ENCODE measurements around the gene PAIP2B.
A peak's percentile ranks its signal among the peaks of the same experiment; 100 is the strongest.
"Not testable (repeated sequence)": the region's sequence is repeated elsewhere in the genome, so short reads cannot be mapped to it uniquely, and the experiment has no call there.

Gene PAIP2B, protein sequence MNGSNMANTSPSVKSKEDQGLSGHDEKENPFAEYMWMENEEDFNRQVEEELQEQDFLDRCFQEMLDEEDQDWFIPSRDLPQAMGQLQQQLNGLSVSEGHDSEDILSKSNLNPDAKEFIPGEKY

DNA sequence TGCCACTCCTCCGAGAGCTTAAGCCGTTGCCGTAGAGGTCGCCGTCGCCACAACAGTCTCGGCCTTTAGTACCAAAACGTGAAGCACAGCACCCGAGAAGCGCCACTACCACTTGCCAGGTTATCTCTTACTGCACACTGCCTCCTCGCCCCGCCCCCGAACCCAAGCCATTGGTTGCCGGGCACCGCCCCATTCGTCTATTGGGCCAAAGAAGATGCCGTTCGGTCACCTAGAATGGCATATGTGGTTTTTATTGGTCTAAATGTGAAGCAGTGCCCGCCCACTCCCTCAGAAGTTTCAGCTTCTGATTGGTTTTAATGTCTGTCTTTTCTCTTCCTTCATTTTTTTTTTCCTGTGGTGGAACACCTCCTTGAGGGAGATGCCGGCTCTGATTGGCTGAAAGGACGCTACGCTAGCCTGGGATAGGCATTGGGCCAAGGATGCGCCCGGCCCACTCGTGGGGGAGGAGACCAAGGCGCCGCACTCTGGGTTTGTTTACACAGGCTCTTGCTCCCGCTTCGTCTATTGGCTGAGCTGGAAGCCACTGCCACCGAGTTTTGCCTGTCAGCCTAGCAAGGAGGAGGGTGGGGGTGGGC lies at the start of gene PAIP2B:
Gene PAIP2B (minus strand): TSS at position 139 of the 596 bp plus-strand sequence. CDS start 24,514 bp downstream, outside the sequence.
- peak; percentile 18 for DNase-seq

DNA sequence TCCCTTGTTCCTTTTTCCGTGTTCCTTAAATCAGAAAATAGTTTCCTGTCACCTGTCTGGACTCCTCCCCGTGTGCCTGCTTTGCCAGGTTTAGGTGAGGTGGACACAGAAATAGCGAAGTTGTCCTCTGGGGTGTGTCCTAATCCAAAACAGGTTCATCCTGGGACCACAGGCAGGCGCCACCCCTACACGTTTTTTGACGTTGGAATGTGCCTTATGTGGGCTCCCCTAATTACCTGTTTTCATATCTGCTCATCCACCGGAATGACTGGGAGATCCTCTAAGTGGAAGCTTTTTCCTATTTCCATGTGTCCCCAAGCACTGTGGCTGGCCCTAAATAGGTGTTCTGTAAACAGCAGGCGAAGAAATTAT lies 49.0 kb upstream of the PAIP2B start:
- DNase-seq, result no peak

DNA sequence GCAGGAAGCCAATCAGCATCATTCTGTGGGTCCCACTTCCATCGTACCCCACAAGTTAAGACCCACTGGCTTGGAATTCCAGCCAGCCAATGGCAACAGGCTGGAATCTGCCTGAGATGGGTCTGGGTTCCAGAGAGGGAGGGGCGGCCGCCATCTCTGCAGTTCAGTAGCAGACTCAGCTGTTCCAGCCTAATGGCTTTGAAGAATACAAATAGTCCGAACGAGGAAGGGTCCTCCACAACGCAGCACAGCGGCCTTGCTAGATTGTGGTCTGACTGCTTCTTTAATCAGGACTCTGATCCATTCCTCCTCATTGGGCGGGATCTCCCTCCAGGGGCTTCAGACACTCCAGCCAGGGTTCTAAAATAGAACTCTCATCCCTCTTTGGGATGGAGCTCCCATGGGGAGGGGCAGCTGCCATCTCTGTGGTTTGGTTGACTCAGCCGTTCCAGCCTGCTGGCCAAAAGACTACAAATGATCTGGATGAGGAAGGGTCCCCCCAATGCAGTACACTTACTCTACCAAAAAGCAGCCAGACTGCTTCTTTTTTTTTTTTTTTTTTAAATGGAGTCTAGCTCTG lies 42.7 kb upstream of the PAIP2B start:
- DNase-seq, result no peak

DNA sequence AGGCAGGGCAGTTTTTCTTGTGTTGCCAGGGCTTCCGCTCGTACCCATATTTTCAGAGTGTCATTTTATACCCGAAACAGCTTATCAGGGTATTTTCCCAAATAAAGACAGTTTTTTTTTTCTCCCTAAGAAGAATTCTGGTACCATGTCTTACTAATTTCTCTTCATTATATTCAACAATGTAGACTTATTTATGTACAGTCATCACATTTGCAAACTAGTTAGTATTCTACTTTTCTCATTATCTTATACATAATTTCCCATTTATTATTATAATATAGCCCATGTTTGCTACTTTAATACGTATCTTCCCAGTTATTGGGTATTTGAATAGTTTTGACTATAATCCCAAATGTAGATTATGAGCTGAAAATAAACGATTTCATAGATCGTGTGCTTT lies 36.5 kb upstream of the PAIP2B start:
- DNase-seq, result no peak

DNA sequence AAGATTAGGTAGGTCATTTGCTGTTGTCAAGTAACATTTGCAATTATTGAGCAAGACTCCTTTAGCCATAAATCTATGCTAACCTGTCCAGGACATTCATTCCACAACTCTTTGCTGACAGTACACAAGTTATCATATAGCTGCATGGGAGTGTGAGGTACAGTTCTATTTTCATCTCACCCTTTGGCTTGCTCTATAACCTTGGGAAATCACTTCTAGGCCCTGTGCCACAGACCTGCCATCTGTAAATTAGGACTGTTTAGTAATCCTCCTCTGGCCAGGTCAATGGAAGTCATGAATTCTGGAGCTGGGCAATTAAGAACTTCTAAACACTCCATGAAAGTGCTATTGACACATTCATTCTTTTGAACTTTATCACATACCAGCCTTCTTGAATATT lies 34.6 kb upstream of the PAIP2B start:
- no peak for DNase-seq

DNA sequence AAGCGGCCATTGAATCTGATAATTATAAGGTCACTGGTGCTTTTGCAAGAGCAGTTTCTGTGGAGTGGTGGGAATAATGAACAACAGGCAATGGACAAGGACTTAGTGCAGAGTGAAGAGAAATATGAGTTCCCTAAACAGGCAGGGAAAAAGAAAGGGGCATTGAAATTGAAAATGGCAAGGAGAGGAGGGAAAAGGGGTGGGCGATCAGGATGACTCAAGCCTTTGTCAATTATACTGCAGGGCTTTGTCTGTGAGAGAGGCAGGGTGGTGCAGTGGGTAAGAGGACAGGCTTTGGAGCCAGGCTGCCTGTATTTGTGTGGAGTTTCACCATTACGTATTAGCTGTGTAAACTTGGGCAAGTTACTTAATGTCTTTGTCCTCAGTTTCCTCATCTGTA lies 29.5 kb upstream of the PAIP2B start:
- DNase-seq, result no peak

DNA sequence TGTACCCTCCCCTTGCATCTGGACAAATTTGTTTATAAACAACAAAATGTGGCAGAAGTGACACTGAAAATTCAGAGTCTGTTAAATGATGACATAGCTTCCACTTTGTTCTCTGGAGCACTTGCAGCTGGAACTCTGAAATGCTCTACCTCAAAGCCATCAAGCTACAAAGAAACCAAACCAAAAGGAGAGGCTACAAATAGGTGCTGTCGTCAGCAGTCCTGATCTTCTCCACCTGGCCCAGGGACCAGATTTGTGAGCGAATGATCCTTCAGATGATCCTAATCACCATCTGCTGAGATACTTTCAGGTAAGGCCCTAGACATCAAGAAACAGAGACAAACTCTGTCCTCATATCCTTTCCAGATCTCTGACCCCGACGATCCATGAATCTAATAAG lies 27.9 kb upstream of the PAIP2B start:
- no peak for DNase-seq

DNA sequence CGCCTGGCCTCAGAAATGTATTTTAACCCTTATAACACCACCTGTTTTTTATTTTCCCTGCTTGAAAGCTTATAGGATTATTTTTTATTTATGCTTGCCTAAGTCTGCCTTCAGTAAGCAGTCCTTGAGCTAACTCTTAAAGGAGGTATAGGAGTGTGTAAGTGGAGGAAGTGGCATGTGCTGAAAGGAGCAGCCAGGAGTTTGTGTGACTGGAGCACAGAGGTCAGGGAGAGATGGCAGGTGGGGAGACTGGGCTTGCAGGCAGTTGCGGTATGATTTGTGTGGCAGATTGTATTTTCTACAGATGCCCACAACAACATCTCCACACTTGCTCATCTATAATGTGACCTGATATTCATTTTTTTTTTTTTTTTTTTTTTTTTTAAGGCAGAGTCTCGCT lies 27.2 kb upstream of the PAIP2B start:
- DNase-seq, result no peak

DNA sequence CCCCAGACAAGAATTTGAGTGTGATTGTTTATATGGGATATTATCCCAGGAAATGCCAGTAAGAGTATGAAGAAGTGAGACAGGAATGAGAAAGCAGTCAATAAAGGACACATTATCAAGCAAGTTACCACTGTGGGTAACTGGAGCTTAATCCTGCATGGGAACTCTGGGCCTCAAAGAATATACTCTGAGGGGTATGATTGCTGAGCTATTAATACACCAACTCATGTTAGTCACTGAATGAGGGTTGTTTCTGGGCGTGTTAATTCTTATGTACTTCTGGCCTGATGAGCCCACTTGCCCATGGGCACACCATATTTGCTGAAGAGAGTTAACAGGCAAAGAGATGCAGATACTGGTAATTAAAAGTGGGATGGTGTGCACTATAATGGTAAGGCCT lies 26.6 kb upstream of the PAIP2B start:
- no peak for DNase-seq

DNA sequence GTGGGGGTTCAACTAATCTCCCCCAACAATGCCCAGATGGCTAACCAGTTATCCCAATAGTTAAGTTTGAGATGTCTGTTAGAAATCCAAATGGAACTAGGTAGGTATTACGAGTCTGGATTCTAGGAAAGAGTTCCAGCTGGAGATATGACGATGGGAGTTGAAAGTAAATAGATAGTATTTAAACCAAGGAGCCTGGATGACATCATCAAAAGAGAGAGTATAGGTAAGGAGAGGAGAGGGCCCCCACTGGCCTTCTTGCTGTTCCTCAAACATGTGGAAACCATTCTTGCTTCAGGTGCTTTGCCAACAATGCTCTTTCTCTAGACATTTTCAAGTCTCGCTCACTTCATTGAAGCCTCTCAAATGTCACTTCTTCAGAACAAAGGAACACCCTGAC lies 26.0 kb upstream of the PAIP2B start:
- DNase-seq, result no peak

DNA sequence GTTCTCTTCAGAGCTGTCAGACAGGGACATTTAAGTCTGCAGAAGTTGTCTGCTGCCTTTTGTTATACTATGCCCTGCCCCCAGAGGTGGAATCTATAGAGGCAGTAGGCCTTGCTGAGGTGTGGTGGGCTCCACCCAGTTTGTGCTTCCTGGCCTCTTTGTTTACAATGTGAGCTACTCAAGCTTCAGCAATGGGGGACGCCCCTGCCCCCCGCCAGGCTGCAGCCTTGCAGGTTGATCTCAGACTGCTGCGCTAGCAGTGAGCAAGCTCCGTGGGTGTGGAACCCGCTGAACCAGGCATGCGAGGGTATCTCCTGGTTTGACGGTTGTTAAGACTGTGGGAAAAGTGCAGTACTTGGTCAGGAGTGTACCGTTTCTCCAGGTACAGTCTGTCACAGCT lies 24.0 kb upstream of the PAIP2B start:
- DNase-seq, result no peak

DNA sequence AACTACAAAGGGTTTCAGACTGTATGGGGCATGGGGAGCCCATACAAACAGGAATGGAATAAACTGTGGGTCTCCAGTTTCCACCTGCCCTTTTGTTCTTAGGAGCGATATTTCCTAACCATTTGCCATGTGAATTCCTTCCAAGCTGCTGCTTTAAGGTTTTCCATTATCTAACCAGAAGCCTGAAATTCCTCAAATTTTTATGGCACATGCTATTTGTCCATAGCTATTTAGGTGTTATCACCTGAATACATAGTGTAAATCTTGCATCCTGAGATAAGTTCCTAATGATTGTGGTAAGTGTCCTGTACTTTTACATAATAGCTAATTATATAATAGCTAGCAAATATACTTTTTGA lies 17.4 kb upstream of the PAIP2B start:
- DNase-seq, result no peak

DNA sequence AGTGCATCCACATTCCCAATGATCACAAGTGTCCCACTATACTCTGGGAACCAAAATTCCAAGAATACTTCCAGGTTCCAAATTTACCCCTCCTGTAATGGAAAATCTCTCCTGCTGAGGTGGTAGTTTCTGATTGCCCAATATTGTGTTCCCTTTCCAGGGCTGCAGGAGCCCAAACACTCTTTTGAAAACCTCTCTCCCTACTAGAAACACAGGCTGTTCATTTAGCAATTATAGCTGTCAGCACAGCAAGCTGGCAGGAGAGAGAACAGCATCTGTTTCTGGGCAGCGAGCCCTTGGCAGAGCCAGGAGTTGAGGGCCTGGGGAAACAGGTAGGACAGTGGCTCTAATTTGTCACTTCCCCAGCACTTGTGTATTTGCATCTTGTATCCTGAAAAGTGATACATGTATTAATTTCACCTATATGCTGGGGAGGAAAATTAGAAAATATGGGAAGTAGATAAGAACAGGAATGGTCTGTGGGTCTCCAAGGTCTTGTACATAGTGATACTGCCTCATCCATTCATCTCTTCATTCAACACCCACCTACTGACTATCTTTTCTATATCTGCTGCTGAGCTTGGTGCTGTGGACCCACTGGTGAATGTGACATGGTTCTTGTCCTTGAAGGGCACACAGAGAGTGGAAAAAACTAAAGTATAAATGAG lies 16.9 kb upstream of the PAIP2B start:
- no peak for DNase-seq

DNA sequence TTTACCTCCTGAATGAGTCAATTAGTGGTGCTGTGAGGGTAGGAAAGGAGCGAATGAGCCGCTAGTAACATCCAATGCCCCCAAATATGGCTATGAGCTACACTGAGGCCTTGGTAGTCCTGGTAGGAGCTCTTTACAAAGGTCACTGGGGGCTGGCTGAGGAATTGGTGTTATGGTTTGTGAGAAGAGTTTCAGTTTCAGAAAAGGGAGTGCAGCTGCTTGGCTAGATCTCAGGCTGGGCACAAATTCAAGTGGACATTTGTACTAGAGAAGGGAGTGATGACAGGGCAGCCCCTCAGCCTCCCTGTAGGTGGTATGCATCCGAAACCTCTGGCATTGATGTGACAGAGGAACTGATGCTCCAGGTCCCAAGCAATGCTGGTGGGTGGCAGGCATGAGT lies 13.9 kb upstream of the PAIP2B start:
- DNase-seq, result no peak

DNA sequence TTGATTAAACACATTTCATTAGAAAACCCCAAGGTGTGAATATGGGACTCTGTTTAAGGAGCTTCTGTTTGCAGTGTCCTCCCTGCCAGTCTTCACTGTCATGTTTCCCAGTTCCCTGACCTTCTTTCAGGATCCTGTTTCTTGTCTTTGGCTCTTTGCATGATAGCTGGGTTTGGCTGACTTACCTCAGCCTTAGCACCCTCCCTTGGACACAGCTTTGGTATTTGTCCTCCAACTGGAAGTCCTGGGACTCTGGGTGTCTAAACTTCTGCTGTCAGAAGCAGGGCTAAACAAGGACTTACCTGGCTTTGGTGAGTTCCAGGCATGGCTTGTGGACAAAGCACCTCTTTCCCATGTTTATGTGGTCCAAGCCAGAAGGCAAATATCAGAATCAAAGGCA lies 11.2 kb upstream of the PAIP2B start:
- DNase-seq, result no peak

DNA sequence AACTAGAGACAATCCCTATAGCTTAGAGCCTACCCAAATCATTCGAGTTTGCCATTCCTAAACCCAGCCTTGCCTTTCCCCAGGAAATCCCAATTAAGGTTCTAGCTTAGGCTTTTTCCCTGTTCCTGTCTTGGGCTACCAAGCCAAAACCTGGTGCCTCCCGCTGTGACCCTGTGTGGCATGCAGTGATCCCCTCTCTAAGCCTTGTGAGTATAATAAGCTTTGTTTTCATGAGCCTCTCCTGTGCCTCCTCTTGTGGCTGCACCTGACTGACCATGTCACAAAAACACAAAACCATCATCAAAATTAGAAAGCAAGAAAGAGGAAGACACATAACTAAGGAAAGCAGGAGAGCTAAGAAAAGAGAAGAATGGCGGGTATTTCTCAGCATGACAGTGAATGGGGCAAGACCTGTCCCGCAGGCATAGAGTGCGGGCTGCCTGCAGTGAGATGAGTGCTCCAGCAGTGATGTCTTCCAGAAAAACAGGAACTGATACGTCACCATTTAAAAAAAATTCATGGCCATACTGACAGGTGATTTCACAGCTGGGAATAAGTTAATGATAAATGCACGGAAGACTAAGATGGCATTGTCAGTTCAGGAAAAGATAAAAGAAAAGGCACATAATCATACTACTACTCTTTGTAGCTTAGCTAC lies 9.2 kb upstream of the PAIP2B start:
- no peak for DNase-seq

DNA sequence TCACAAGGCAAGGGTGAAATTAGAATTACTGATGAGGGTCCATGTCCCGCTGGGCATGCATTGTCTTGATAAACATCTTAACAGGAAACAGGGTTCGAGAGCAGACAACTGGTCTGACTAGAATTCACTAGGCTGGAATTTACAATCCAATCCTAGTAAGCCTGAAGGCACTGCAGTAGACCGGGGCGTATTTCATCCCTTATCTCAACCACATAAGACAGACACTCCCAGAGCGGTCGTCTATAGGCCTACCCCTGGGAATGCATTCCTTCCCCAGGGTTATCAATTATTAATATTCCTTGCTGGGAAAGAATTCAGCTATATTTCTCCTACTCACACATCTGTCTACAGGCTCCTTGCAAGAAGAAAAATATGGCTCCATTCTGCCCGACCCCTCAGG lies 6.2 kb upstream of the PAIP2B start:
- DNase-seq, result not testable (repeated sequence)

DNA sequence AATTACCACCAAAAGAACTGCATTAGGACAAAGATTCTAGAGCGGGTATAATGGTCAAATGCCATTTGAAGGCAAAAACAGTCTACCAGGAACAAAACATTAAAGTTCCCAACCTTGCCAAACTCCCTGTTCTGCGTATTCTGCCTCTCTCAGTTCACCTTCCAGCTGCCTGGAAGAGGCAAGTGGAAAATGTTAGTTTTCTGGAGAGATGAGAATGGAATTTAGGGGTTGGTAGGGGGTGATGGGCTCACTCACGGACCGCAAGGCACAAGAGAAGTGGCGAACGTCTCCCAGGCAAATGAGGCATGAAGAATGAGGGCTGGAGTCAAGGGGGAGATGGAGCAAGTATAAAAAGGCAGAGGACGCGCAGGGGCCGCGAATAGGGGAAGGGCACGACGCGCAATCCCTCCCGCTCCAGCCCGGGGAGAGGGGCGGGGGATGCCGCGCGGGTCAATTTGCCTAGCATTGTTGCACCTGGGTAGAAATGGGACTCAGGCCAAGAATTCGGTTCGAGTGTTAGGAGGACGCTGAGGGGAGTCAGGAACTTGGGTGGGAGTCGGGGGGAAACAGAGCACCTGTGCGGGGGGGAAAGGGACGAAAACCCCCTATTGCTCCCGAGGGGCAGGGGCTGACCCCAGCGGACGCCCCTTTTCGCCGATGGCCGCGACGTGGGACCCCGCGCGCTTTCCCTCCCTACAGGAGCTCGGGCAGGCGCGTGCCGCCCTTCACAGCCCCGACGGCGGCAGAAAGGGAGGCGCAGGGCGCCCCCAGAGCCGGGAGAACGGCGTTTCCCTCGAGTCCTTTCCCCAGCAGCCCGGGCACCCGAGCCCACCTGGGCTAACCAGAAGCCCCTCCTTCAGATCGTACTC lies 573 bp downstream of the PAIP2B start:
- DNase-seq, result no peak

DNA sequence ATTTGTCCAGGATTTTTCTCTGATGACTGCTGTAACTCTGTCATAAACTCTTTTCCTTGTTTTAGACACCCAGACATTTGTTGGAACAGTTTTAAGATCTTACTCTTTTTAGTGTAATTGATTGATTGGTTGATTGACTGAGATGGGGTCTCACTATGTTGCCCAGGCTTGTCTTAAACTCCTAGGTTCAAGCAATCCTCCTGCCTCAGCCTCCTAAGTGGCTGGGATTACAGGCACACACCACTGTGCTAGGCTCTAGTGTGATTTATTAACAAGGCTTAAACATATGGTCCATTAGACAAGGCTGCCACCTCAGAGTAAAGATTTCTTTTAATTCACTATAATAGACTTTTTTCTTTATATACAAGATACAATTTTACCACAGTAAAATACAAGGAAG lies 2.0 kb downstream of the PAIP2B start:
- DNase-seq, result no peak

DNA sequence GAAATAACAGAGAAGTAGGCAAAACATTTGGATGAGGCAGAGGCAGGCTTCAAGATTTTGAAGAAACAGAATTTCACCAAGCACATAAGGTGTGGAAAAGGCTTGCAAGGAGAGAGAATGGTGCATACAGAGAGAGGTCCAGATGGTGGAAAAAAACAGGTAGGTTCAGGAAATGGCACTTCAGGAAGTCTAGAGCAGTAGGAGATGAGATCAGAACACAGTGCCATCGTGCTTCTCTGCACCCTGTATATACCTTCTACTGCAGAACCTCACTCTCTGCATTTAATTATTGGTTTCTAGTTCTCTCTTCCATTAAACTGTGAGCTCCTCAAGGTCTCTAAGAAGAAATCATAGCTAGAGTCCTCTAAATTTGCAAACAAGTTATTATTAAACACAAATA lies 2.4 kb downstream of the PAIP2B start:
- no peak for DNase-seq

DNA sequence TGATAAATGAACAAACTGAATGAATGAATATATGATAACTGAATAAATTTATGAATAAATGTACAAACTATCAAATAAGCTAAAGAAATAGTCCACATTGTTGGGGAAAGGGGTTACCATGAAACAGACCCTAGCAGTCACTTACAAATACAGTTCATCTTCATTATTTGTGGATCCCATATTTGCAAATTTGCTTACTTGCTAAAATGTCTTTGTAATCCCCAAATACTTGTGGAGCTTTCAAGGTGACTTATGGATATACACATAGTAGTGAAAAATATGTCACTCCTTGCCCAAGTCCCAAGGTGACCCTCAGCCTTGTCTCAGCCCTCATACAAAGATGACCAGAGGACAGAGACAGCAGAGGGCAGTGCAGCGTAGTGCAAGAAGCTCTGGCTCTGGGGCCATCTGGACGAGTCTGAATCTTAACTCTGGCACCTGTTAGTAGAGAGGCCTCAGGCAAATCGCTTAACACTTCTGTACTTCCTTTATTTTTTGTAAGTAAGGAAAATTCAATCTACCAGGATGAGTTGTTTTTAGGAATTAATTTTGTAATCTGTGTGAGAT lies 3.1 kb downstream of the PAIP2B start:
- no peak for DNase-seq

DNA sequence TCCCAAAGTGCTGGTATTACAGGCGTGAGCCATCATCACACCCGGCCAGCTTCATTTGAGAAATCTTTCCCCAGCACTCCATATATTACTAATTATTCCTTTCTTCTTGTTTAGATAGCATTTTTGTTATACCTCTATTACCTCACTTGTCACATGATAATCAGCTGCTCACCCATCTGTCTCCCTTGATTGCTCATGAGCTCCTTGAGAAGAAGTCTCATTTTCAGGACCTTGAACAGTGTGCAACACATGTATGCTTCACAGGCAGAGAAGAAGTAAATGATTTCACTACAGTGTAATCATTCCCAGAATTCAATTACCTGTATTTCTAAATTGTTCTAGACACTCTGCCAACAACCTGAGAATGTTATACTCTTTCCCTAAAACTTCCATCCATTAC lies 6.2 kb downstream of the PAIP2B start:
- DNase-seq, result no peak

DNA sequence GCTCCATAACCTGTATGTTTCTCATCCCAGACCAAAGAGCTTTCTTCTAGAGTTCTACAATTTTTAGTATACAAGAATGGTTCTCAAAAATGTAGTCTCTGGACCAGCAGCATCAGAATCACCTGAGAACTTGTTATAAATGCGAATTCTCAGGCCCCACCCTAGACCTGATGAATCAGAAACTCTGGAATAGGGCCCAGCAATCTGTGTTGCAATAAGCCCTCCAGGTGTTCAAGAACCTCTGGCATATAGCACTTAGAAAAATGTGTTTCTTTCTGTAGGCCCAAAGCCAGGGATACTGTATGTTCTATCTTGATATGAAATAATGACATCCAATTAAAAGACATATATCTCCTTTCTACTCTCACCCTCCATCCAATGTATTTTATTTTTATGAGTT lies 10.4 kb downstream of the PAIP2B start:
- DNase-seq, result no peak
